Body of pancreas (tissue), 4 donors: ENCODE data around the gene ALPL.

ENCODE experiments used
- POLR2A ChIP-seq, 3 donors: fragments of 450-650 bp; IDR thresholded peaks; one replicate each; pipeline ENCODE4 v1.6.1; 2016; ENCODE audit warnings: antibody characterized with exemption in 3 of 3, mild to moderate bottlenecking in 2 of 3
- TF ChIP-seq, protein P1 (sequence below), 7 experiments: fragments of 450-650 bp in 4 of 7; fragments of 200-600 bp in 3 of 7; sonication (generic) in 3 of 7; IDR thresholded peaks; one replicate each; pipeline ENCODE4 v1.5.1; 2016 to 2019; ENCODE audit warnings: antibody characterized with exemption in 7 of 7

DNA sequence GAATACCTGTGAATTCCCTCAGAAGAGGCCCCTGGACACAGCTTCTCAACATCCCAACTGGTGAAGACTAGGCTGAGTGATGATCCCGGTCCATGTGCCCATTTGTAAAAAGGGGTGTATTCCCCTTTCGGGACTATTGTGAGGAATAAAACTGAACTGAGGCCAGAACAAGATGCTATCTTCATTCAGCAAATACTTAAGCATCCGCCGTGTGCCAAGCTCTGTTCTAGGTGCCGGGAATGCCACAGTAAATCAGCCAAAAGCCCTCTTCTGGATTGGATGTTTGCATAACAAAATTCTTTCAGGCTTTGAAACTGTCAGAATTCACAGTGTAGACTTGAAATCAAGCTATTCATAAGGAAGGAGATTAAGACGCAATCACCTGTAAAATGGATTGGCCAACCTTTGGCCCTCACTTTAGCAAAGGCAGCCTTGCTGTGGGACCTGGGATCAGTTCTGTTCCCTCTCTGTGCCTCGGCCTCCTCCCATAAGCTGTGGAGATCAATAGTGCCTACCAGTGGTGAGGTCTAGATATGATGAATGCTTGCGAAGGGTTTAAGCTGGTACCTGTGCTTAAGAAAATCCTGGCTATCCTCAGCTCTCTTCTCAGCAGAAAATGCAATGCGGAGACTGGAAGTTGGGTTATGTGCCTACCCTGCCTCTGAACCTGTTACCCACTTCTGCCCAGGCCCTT, 1.8 kb downstream of the ALPL start:
- TF ChIP-seq, protein P1, sequence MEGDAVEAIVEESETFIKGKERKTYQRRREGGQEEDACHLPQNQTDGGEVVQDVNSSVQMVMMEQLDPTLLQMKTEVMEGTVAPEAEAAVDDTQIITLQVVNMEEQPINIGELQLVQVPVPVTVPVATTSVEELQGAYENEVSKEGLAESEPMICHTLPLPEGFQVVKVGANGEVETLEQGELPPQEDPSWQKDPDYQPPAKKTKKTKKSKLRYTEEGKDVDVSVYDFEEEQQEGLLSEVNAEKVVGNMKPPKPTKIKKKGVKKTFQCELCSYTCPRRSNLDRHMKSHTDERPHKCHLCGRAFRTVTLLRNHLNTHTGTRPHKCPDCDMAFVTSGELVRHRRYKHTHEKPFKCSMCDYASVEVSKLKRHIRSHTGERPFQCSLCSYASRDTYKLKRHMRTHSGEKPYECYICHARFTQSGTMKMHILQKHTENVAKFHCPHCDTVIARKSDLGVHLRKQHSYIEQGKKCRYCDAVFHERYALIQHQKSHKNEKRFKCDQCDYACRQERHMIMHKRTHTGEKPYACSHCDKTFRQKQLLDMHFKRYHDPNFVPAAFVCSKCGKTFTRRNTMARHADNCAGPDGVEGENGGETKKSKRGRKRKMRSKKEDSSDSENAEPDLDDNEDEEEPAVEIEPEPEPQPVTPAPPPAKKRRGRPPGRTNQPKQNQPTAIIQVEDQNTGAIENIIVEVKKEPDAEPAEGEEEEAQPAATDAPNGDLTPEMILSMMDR (IDR thresholded peaks at IDR 0.05) = no peak
- TF ChIP-seq POLR2A (IDR thresholded peaks at IDR 0.05) = no peak
